ENCODE measurements around the gene NPFFR1.

The NPFFR1 gene

GRCh38 chr10:70198696-70199466 lies 84.9 kb downstream of the NPFFR1 start:
- H3K27me3 ChIP-seq (ENCODE audit: control insufficient read depth, insufficient read depth, low read length): no peaks in the 10 kb centered on the region
- H3K27ac ChIP-seq (ENCODE audit: low read length): no peak overlapping the region
- H3K9ac ChIP-seq (ENCODE audit: low read length): no peak overlapping the region
- H3K9me3 ChIP-seq (ENCODE audit: control insufficient read depth, low read depth, low read length): no peaks in the 10 kb centered on the region
- H3K36me3 ChIP-seq (ENCODE audit: control insufficient read depth, low read depth, low read length): peaks cover 50% of the 10 kb centered on the region
- H3K4me3 ChIP-seq (ENCODE audit: low read length): no peak overlapping the region
- no peaks in the 10 kb centered on the region for H3K4me1 ChIP-seq (ENCODE audit: control insufficient read depth, low read depth, low read length)

Measured in iPS-18a (cell line).